Stimulated activated naive CD8-positive, alpha-beta T cell treated with anti-CD3 and anti-CD28 coated beads, Interleukin-15, Interleukin-2, amounts not matched to agents 100 ng/mL and 50 ng/mL, for 24 hours (primary cell): ENCODE results near the gene HTRA1.
A peak's percentile ranks its signal among the peaks of the same experiment; 100 is the strongest.

Experiments
- H3K27ac Mint-ChIP-seq: one replicate; pipeline ENCODE4 v1.8.0; 2021; ENCODE audit warnings: mild to moderate bottlenecking, mixed read lengths
- H3K27me3 Mint-ChIP-seq: one replicate; pipeline ENCODE4 v1.8.0; 2021; ENCODE audit warnings: mixed read lengths
- H3K36me3 Mint-ChIP-seq: one replicate; pipeline ENCODE4 v1.8.0; 2021; ENCODE audit warnings: low read depth, mixed read lengths
- H3K4me1 Mint-ChIP-seq: one replicate; pipeline ENCODE4 v1.8.0; 2021; ENCODE audit warnings: low read depth, mixed read lengths
- H3K4me3 Mint-ChIP-seq: one replicate; pipeline ENCODE4 v1.8.0; 2021; ENCODE audit warnings: mild to moderate bottlenecking, mixed read lengths
- H3K9me3 Mint-ChIP-seq: one replicate; pipeline ENCODE4 v1.8.0; 2021; ENCODE audit warnings: mixed read lengths

Gene HTRA1

DNA sequence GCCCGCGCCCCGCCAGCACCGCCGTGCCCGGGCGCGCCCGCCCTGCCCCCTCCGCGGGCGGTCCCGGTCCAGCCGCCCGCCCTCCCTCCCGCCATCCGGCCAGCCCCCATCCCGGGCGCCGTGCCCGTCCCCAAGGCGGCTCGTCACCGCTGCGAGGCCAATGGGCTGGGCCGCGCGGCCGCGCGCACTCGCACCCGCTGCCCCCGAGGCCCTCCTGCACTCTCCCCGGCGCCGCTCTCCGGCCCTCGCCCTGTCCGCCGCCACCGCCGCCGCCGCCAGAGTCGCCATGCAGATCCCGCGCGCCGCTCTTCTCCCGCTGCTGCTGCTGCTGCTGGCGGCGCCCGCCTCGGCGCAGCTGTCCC is at the start of gene HTRA1:
Gene HTRA1 (plus strand): TSS at position 187 of the 362 bp plus-strand sequence. CDS start 100 bp downstream, at position 287.
- Mint-ChIP-seq H3K9me3 (no peaks in the 10 kb centered on the region), H3K27ac (no peak within 1 kb of the TSS), H3K36me3 (no peaks in the 10 kb centered on the region), H3K4me1 (peaks cover 11% of the 10 kb centered on the region), H3K27me3 (peaks cover 66% of the 10 kb centered on the region), H3K4me3 (peak within 1 kb of the TSS; percentile 80)

- peaks cover 4% of the 10 kb centered on the region for H3K9me3 Mint-ChIP-seq
- no peak overlapping the region for H3K27ac Mint-ChIP-seq
- no peaks in the 10 kb centered on the region for H3K27me3 Mint-ChIP-seq
- H3K4me1 Mint-ChIP-seq: peaks cover 46% of the 10 kb centered on the region
- no peak overlapping the region for H3K4me3 Mint-ChIP-seq
- peaks cover 44% of the 10 kb centered on the region for H3K36me3 Mint-ChIP-seq
Observed at GRCh38 chr10:122413327-122413726, 48.0 kb upstream of the HTRA1 start.

DNA sequence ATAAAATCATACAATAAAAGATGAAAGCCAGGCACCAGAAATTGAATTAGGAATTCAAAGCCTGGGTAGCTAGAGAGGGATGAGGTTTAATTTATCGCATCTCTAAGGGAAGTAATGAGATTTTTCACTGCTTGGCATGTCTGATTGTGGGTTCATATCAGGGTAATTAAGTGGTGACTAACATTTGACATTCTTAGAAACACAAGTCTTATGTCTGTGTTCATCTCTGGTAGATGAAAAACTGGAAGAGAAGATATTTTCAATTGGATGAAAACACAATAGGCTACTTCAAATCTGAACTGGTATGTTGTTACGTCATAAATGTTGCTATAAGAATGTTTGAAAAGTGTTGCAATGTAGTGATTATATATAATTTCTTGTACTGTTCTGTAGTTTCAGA is 43.7 kb upstream of the HTRA1 start:
- Mint-ChIP-seq H3K27me3 (no peaks in the 10 kb centered on the region), H3K4me3 (peak overlapping the region; percentile 49), H3K4me1 (peaks cover 84% of the 10 kb centered on the region), H3K36me3 (peaks cover 54% of the 10 kb centered on the region), H3K27ac (peak overlapping the region; percentile 40), H3K9me3 (peaks cover 4% of the 10 kb centered on the region)

- H3K27me3 Mint-ChIP-seq: no peaks in the 10 kb centered on the region
- peaks cover 51% of the 10 kb centered on the region for H3K36me3 Mint-ChIP-seq
- H3K4me1 Mint-ChIP-seq: peaks cover 89% of the 10 kb centered on the region
- no peak overlapping the region for H3K4me3 Mint-ChIP-seq
- H3K9me3 Mint-ChIP-seq: peaks cover 4% of the 10 kb centered on the region
- no peak overlapping the region for H3K27ac Mint-ChIP-seq
Observed at GRCh38 chr10:122419016-122419415, 42.3 kb upstream of the HTRA1 start.

GRCh38 chr10:122419876-122420623 is 41.3 kb upstream of the HTRA1 start:
- peaks cover 90% of the 10 kb centered on the region for H3K4me1 Mint-ChIP-seq
- H3K9me3 Mint-ChIP-seq: peaks cover 4% of the 10 kb centered on the region
- H3K36me3 Mint-ChIP-seq: peaks cover 52% of the 10 kb centered on the region
- no peak overlapping the region for H3K27ac Mint-ChIP-seq
- H3K27me3 Mint-ChIP-seq: no peaks in the 10 kb centered on the region
- H3K4me3 Mint-ChIP-seq: no peak overlapping the region

DNA sequence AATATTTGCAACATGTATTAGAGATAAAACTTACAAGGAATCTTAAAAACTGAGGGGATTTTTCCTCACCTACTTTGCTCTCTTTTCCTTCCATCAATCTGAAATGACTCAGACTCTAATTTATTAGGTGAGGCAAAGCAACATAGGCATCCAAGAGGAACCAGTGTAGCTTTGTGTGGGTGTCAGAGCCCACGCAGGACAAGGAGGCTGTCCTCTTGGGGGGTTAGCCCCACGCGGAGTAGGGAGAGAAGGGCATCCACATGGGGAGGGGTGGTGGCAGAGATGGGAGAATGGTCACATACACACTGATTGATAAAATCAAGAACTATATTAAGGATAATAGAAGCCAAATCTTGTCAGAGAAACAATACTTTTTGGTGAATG is 40.7 kb upstream of the HTRA1 start:
- H3K9me3 Mint-ChIP-seq: peaks cover 4% of the 10 kb centered on the region
- no peaks in the 10 kb centered on the region for H3K27me3 Mint-ChIP-seq
- H3K36me3 Mint-ChIP-seq: peaks cover 49% of the 10 kb centered on the region
- H3K4me3 Mint-ChIP-seq: no peak overlapping the region
- H3K27ac Mint-ChIP-seq: peak overlapping the region; percentile 56
- H3K4me1 Mint-ChIP-seq: peaks cover 84% of the 10 kb centered on the region

GRCh38 chr10:122421054-122421625 is 40.2 kb upstream of the HTRA1 start:
- H3K27me3 Mint-ChIP-seq: no peaks in the 10 kb centered on the region
- peaks cover 48% of the 10 kb centered on the region for H3K36me3 Mint-ChIP-seq
- H3K9me3 Mint-ChIP-seq: peaks cover 4% of the 10 kb centered on the region
- H3K27ac Mint-ChIP-seq: peak overlapping the region; percentile 56
- H3K4me1 Mint-ChIP-seq: peaks cover 79% of the 10 kb centered on the region
- peak overlapping the region; percentile 21 for H3K4me3 Mint-ChIP-seq

DNA sequence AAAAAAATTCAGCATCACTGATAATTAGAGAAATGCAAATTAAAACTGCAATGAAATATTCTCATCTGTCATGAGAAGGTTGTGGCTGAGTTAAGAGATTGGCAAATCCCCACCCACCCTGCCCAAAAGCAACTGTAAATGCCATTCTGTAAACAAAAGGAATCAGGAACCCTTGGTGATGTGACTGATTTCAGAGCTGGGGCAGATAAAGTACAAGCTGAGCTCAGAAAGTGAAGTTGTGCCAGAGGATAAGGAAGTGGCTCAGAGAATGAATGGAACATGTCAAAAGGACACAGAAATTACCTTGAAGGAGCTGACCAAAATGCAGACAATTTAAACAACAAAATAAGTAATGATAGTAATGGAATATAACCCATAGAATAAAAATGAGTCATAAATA is 39.6 kb upstream of the HTRA1 start:
- Mint-ChIP-seq H3K4me3 (no peak overlapping the region), H3K4me1 (peaks cover 76% of the 10 kb centered on the region), H3K9me3 (peaks cover 4% of the 10 kb centered on the region), H3K27me3 (no peaks in the 10 kb centered on the region), H3K36me3 (peaks cover 44% of the 10 kb centered on the region), H3K27ac (no peak overlapping the region)

- Mint-ChIP-seq H3K27me3 (no peaks in the 10 kb centered on the region), H3K36me3 (peaks cover 40% of the 10 kb centered on the region), H3K4me3 (no peak overlapping the region), H3K4me1 (peaks cover 76% of the 10 kb centered on the region), H3K27ac (no peak overlapping the region), H3K9me3 (no peaks in the 10 kb centered on the region)
Observed at GRCh38 chr10:122422266-122422989, 38.9 kb upstream of the HTRA1 start.

- H3K4me3 Mint-ChIP-seq: no peak overlapping the region
- peaks cover 62% of the 10 kb centered on the region for H3K4me1 Mint-ChIP-seq
- peaks cover 26% of the 10 kb centered on the region for H3K36me3 Mint-ChIP-seq
- no peaks in the 10 kb centered on the region for H3K27me3 Mint-ChIP-seq
- H3K27ac Mint-ChIP-seq: no peak overlapping the region
- no peaks in the 10 kb centered on the region for H3K9me3 Mint-ChIP-seq
Observed at GRCh38 chr10:122424059-122424458, 37.3 kb upstream of the HTRA1 start.

- Mint-ChIP-seq H3K27ac (no peak overlapping the region), H3K4me3 (no peak overlapping the region), H3K36me3 (peaks cover 22% of the 10 kb centered on the region), H3K27me3 (no peaks in the 10 kb centered on the region), H3K9me3 (no peaks in the 10 kb centered on the region), H3K4me1 (peaks cover 34% of the 10 kb centered on the region)
Observed at GRCh38 chr10:122426829-122427228, 34.5 kb upstream of the HTRA1 start.

DNA sequence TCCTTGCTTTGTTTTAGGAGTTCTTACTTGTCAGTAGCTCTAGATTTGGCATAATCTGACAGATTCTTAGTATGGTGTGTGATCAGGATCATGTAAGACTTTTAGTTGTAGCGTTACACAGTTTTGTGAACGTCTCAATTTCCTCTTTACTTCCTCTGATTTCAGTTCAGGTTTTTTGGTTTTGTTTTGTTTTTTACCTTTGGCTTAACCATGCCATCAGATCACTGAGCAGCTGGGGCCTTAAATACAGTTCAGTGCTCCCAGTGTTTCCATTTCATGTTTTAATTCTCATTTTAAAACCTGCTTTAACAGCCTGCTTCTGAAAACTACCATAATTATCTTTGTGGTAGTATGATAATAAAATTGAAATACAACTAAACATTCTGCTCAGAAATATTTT is 34.1 kb upstream of the HTRA1 start:
- Mint-ChIP-seq H3K9me3 (no peaks in the 10 kb centered on the region), H3K36me3 (peaks cover 24% of the 10 kb centered on the region), H3K27ac (no peak overlapping the region), H3K4me3 (no peak overlapping the region), H3K27me3 (no peaks in the 10 kb centered on the region), H3K4me1 (peaks cover 30% of the 10 kb centered on the region)

GRCh38 chr10:122435212-122435827 is 26.0 kb upstream of the HTRA1 start:
- Mint-ChIP-seq H3K4me3 (no peak overlapping the region), H3K4me1 (no peaks in the 10 kb centered on the region), H3K36me3 (peaks cover 6% of the 10 kb centered on the region), H3K27ac (no peak overlapping the region), H3K27me3 (no peaks in the 10 kb centered on the region), H3K9me3 (peaks cover 2% of the 10 kb centered on the region)

- Mint-ChIP-seq H3K4me1 (no peaks in the 10 kb centered on the region), H3K27me3 (peaks cover 7% of the 10 kb centered on the region), H3K36me3 (no peaks in the 10 kb centered on the region), H3K9me3 (peaks cover 3% of the 10 kb centered on the region), H3K4me3 (no peak overlapping the region), H3K27ac (no peak overlapping the region)
Observed at GRCh38 chr10:122441961-122442360, 19.4 kb upstream of the HTRA1 start.

- H3K36me3 Mint-ChIP-seq: no peaks in the 10 kb centered on the region
- no peak overlapping the region for H3K4me3 Mint-ChIP-seq
- H3K27me3 Mint-ChIP-seq: peaks cover 19% of the 10 kb centered on the region
- no peaks in the 10 kb centered on the region for H3K9me3 Mint-ChIP-seq
- H3K27ac Mint-ChIP-seq: no peak overlapping the region
- H3K4me1 Mint-ChIP-seq: no peaks in the 10 kb centered on the region
Observed at GRCh38 chr10:122445469-122445868, 15.9 kb upstream of the HTRA1 start.
